HepG2 (cell line): ENCODE results near the gene TNRC18. TPM values are rescaled to one million over a fixed set of nuclear protein-coding genes. Genes with fewer than 3 reads are reported as not detected.
A peak's percentile ranks its signal among the peaks of the same experiment; 100 is the strongest.

Experiments
- BORCS8-MEF2B ChIP-seq: sonication (generic); formaldehyde crosslinking; IDR thresholded peaks from 2 replicates; pipeline ENCODE4 v1.8.0; 2022; ENCODE audit warnings: mild to moderate bottlenecking, missing genetic modification reagents
- EP300 ChIP-seq, 3 experiments: sonication (generic) in 1 of 3; formaldehyde crosslinking in 1 of 3; IDR thresholded peaks; 2 replicates each; pipeline versions ENCODE4 v1.5.1 to v1.6.1; 2011 to 2020; ENCODE audit warnings: low read depth in 2 of 3, low read length in 2 of 3, borderline replicate concordance in 1 of 3, improper control_type of control experiment in 1 of 3, mild to moderate bottlenecking in 1 of 3, missing genetic modification reagents in 1 of 3, moderate library complexity in 1 of 3
- GABPA ChIP-seq, 2 experiments: IDR thresholded peaks; 2 replicates each; pipeline ENCODE4 v1.6.1; 2011 to 2016; ENCODE audit warnings: low read depth in 2 of 2, low read length in 1 of 2, missing biosample characterization in 1 of 2, missing genetic modification characterization in 1 of 2
- GPN1 ChIP-seq: sonication (generic); formaldehyde crosslinking; IDR thresholded peaks from 2 replicates; pipeline ENCODE4 v1.5.1; 2020; ENCODE audit warnings: missing genetic modification reagents, borderline replicate concordance
- HIVEP1 ChIP-seq: sonication (generic); formaldehyde crosslinking; IDR thresholded peaks from 2 replicates; pipeline ENCODE4 v1.4.0; 2020; ENCODE audit warnings: mild to moderate bottlenecking, missing genetic modification reagents
- HNRNPUL1 ChIP-seq: fragments of 200-400 bp; formaldehyde crosslinking; IDR thresholded peaks from 2 replicates; pipeline ENCODE4 v1.6.1; 2017; ENCODE audit warnings: low read depth, mild to moderate bottlenecking, low read length, moderate library complexity
- MED8 ChIP-seq: sonication (generic); formaldehyde crosslinking; IDR thresholded peaks from 2 replicates; pipeline ENCODE4 v1.8.1; 2023; ENCODE audit warnings: mild to moderate bottlenecking, missing genetic modification reagents; ENCODE audit not compliant: insufficient replicate concordance
- NPAS2 ChIP-seq: sonication (generic); formaldehyde crosslinking; IDR thresholded peaks from 2 replicates; pipeline ENCODE4 v1.8.0; 2022; ENCODE audit warnings: mild to moderate bottlenecking, missing genetic modification reagents, borderline replicate concordance
- PPARG ChIP-seq: conservative IDR thresholded peaks from 2 replicates; pipeline ENCODE4 v1.6.1; 2016; ENCODE audit warnings: missing biosample characterization, missing genetic modification reagents
- RNF2 ChIP-seq: fragments of 450-650 bp; conservative IDR thresholded peaks from 2 replicates; pipeline ENCODE4 v1.6.1; 2016; ENCODE audit warnings: low read depth
- TFAP4 ChIP-seq: sonication (generic); IDR thresholded peaks from 2 replicates; pipeline ENCODE4 v1.6.1; 2016; ENCODE audit warnings: low read depth, borderline replicate concordance
- THRA ChIP-seq: sonication (generic); formaldehyde crosslinking; IDR thresholded peaks from 2 replicates; pipeline ENCODE4 v1.4.0; 2020; ENCODE audit warnings: missing genetic modification reagents, borderline replicate concordance
- ZBTB2 ChIP-seq: sonication (generic); formaldehyde crosslinking; IDR thresholded peaks from 2 replicates; pipeline ENCODE4 v1.8.0; 2022; ENCODE audit warnings: low read depth, missing genetic modification reagents
- ZNF224 ChIP-seq: sonication (generic); formaldehyde crosslinking; IDR thresholded peaks from 2 replicates; pipeline ENCODE4 v1.5.0; 2020; ENCODE audit warnings: mild to moderate bottlenecking, missing genetic modification reagents
- ZNF552 ChIP-seq: sonication (generic); formaldehyde crosslinking; IDR thresholded peaks from 2 replicates; pipeline ENCODE4 v1.9.0; 2022; ENCODE audit warnings: missing genetic modification reagents, mild to moderate bottlenecking, borderline replicate concordance
- ZNF562 ChIP-seq: sonication (generic); formaldehyde crosslinking; IDR thresholded peaks from 2 replicates; pipeline ENCODE4 v1.8.0; 2022; ENCODE audit warnings: missing genetic modification reagents, borderline replicate concordance
- ZNF580 ChIP-seq: IDR thresholded peaks from 2 replicates; pipeline ENCODE4 v1.6.1; 2016; ENCODE audit warnings: low read depth, borderline replicate concordance
- ZNF703 ChIP-seq: sonication (generic); formaldehyde crosslinking; IDR thresholded peaks from 2 replicates; pipeline ENCODE4 v1.5.1; 2020; ENCODE audit warnings: missing genetic modification reagents, mild to moderate bottlenecking, moderate library complexity, borderline replicate concordance
- ZNF776 ChIP-seq: sonication (generic); formaldehyde crosslinking; IDR thresholded peaks from 2 replicates; pipeline ENCODE4 v1.4.0; 2020; ENCODE audit warnings: mild to moderate bottlenecking, missing genetic modification reagents
- ZNF780A ChIP-seq: sonication (generic); formaldehyde crosslinking; IDR thresholded peaks from 2 replicates; pipeline ENCODE4 v1.8.0; 2022; ENCODE audit warnings: mild to moderate bottlenecking, missing genetic modification reagents, moderate library complexity
- ZNF781 ChIP-seq: sonication (generic); formaldehyde crosslinking; IDR thresholded peaks from 2 replicates; pipeline ENCODE4 v1.5.1; 2020; ENCODE audit warnings: borderline replicate concordance, mild to moderate bottlenecking, missing genetic modification reagents; ENCODE audit errors: not compliant biosample characterization
- polyA plus RNA-seq, 8 experiments: library from polyadenylated mRNA; depleted of rRNA in 3 of 8; stranded (reverse) in 7 of 8; unstranded in 1 of 8; fragments of >200 nt; fragmentation: Illumina TruSeq in 4 of 8; extraction: Trizol in 4 of 8; gene quantifications; 2 replicates each; pipeline versions ENCODE4 v1.2.1 to v1.2.3, GENCODE V29; 2011 to 2016; ENCODE audit warnings: low read depth in 4 of 8, missing spikeins in 1 of 8, mixed read lengths in 1 of 8; ENCODE audit not compliant: insufficient read depth in 1 of 8
- total RNA-seq, 5 experiments: library from RNA; depleted of rRNA; stranded (reverse); fragments of >200 nt; fragmentation: Illumina TruSeq; extraction: Trizol; gene quantifications; 2 replicates each; pipeline ENCODE4 v1.2.3, GENCODE V29; 2016; ENCODE audit warnings: low read depth in 1 of 5

Gene TNRC18
- total and polyA plus RNA-seq, 2 of the 13 experiments (the other 11 are each of a cell fraction or from before 2014, with no cell fraction given) = 11.7 to 17.4 TPM

GRCh38 chr7:5439572-5440496 lies 16.2 kb upstream of the TNRC18 start (continued):
- TF ChIP-seq BORCS8-MEF2B (CRISPR knock-in tag) (no peak; the same call in 1 of the 2 replicates), ZNF552 (no peak), ZNF580 (CRISPR knock-in tag) (no peak), GABPA (IDR thresholded peaks at IDR 0.05; ENCODE audit: low read depth, low read length) (no peak), GABPA (CRISPR knock-in tag; IDR thresholded peaks at IDR 0.05; ENCODE audit: low read depth) (no peak), NPAS2 (CRISPR knock-in tag) (no peak), ZBTB2 (CRISPR knock-in tag) (no peak), MED8 (no peak), ZNF780A (CRISPR knock-in tag) (no peak), GPN1 (no peak), TFAP4 (peak; percentile 26; the same call in 1 of the 2 replicates), HIVEP1 (CRISPR knock-in tag) (peak; percentile 74), ZNF703 (CRISPR knock-in tag) (no peak), RNF2 (no peak), HNRNPUL1 (no peak), ZNF224 (CRISPR knock-in tag) (no peak), ZNF776 (CRISPR knock-in tag) (no peak), THRA (CRISPR knock-in tag) (peak; percentile 60; the same call in 1 of the 2 replicates), ZNF562 (CRISPR knock-in tag) (no peak), PPARG (CRISPR knock-in tag) (no peak), ZNF781 (CRISPR knock-in tag) (no peak), EP300 (IDR thresholded peaks at IDR 0.05; ENCODE audit: low read depth in 2 of 2, low read length in 2 of 2) (no peak), EP300 (CRISPR knock-in tag; IDR thresholded peaks at IDR 0.05; ENCODE audit: borderline replicate concordance) (peak; percentile 68; the same call in 1 of the 2 replicates)
